ENCODE results near the gene SPRY4.
"Not testable (repeated sequence)": the region's sequence is repeated elsewhere in the genome, so short reads cannot be mapped to it uniquely, and the experiment has no call there.

SPRY4 gene

GRCh38 chr5:142295084-142295758 is 29.6 kb downstream of the SPRY4 start:
- DNase-seq (ENCODE audit: low read depth, low spot score) = no peak

DNA sequence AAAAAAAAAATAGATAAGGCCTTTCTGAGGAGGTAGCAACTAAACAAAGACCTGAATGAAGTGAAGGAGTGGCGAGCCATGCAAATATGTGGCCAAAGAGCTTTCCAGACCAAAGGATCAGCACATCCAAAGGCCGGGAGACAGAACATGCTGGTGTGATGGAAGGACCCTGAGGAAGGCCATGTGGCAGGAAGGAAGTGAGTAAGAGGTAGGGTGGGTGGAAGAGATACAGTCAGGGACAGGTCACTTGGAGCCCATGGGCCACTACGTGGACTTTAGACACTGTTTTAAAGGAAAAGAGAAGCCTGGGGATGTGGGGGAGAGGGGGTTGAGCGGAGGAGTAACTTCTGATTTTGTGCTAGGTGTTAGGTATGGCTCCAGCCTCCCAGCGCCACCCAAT is 31.3 kb downstream of the SPRY4 start:
- DNase-seq (ENCODE audit: low read depth, low spot score) = no peak

- no peak for DNase-seq (ENCODE audit: low read depth, low spot score)
Observed at GRCh38 chr5:142292808-142293207, 32.0 kb downstream of the SPRY4 start.

- no peak for DNase-seq (ENCODE audit: low read depth, low spot score)
Observed at GRCh38 chr5:142292249-142292648, 32.6 kb downstream of the SPRY4 start.

DNA sequence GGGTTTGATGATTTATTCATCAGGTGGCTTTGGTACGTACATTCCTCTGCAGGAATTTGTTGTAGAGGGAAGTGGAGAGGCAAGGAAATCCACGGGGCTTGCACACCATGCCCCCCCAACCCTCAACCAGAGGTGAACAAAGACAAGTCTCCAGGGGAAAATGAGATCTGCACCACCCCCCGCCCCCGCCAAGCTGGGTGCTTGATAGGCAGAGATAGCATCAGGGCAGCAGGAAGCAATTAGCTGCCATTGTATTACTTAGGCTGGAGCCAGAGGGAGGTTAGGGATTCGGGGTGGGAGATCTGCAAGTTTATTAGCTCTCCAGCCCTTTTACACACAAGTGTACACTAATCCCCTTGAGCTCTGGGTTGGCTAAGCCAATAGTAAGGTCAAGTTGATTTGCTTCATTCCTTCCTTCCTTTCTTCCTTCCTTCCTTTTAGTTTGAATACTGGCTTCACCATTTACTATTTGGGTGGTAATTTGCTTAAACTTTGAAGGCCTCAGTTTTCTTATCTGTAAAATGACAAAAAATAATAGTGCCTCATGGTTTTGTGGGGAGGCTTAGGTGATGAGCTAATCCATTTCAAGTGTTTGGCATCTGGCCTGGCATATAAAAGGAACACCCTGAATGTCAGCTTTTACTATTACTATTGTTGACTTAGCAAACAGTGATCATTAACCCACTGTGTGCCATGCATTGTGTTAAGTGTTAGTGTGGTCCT is 34.1 kb downstream of the SPRY4 start:
- peak; percentile 81 for DNase-seq (ENCODE audit: low read depth, low spot score)

GRCh38 chr5:142289708-142290576 is 34.9 kb downstream of the SPRY4 start:
- DNase-seq (ENCODE audit: low read depth, low spot score) = no peak

DNA sequence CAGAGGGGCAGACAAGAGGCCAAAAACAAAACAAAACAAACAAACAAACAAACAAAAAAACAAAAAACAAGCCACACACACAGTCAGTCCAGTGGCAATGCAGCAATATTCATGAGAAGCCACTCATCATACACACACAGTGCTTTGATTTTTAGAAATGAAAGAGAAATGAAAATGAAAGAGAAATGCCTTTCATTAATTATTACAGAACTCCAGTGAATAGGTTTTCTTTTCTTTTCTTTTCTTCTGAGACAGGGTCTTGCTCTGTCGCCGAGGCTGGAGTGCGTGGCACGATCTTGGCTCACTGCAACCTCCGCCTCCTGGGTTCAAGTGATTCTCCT is 36.9 kb downstream of the SPRY4 start:
- no peak for DNase-seq (ENCODE audit: low read depth, low spot score)

DNA sequence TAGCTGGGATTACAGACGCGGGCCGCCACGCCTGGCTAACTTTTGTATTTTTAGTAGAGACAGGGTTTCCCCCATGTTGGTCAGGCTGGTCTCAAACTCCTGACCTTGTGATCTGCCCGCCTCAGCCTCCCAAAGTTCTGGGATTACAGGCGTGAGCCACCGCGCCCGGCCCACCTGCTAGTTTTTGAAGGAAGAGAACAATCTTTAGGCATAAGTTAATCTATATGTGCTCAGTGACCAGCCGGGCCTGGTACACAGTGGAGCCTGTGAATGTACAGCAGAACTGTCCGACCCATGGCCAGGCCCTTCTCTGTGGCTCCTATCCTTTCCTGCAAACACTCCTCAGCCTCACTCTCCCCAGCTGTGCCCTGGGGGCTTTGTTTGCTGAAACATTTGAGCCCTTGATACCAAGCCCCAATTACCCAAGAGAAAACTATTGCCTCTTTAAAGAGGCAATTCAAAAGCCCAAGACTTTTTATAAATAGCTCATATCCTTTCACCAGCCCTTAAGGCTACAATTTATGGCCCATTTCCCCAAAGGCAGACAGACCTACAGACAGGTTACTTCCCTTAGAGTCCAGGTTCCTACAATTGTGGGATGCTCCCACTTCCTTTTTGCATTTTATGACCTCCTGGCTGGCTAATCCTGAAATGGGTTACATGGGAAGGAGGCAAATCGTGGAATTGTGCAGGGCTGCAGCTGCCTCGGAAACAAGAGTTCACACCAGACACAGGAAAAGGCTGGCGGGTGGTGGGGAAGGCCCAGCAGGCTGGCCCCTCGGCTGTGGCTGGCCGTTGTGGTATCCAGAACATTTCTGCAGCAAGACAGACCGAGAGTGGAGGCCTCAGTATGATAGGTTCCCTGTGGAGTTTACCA is 37.5 kb downstream of the SPRY4 start:
- DNase-seq (ENCODE audit: low read depth, low spot score) = peak; percentile 56

- no peak for DNase-seq (ENCODE audit: low read depth, low spot score)
Observed at GRCh38 chr5:142286111-142286510, 38.7 kb downstream of the SPRY4 start.

- DNase-seq (ENCODE audit: low read depth, low spot score) = no peak
Observed at GRCh38 chr5:142283304-142283703, 41.5 kb downstream of the SPRY4 start.

DNA sequence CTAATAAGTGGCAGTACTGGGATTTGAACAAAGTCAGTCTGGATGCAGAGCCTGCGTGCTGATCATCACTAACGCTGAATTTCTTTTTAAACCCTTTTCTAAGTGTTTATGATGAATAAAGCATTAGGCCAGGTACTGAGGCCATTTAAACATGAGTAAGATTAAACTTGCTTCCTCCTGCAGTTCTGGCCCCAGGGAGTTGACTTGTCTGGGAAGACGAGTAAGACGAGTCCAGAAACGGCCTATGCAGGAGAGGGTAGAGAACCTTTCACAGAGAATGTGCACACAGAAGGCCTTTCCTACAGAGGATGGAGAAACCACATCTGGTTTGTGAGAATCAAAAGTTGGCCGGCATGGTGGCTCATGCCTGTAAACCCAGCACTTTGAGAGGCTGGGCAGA is 42.9 kb downstream of the SPRY4 start:
- DNase-seq (ENCODE audit: low read depth, low spot score) = no peak

- no peak for DNase-seq (ENCODE audit: low read depth, low spot score)
Observed at GRCh38 chr5:142281008-142281367, 43.8 kb downstream of the SPRY4 start.

DNA sequence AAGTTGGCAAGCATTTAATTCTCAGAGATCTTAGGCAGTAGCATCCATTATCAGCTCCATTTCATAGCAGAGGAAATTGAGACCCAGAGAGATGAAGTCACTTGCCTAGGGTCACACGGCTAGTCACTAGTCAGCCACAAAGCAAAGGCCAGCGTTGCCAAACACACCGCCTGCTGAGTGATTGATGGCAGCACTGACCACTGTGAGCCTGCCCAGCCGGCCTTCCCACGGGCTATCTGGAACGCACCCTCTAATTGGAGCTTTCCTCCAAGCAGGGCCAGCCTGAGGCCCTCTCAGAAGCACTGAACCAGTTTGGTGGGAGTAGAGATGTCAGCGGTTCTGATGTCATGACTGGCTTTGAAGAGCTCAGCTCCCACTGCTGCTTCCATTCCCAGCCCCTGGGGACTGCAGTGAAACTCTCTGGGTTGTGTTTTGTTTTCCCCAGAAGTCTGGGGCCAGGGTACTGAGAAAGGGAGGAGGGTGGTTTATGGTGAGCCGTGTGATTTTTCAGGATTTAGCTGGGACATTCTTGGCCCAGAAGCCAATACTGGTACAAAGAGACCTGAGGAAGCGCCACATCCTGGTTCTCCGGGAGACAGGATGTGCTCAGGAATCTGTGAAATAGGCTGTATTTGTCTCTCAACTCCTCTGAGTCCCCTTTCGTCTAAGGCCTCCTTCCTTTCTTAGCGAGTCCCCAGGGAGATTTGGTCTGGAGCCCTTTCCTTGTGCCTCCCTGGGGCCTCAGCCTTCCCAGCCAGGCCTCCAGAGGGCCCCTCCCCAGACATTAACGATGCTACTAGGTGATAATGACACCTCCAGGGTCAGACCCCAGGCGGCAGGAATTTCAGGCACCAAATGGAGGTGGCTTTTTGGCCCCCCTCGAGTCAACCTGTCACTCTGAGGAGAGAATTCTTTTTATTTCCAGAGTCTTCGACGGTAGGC is 44.5 kb downstream of the SPRY4 start:
- peak; percentile 91 for DNase-seq (ENCODE audit: low read depth, low spot score)

DNA sequence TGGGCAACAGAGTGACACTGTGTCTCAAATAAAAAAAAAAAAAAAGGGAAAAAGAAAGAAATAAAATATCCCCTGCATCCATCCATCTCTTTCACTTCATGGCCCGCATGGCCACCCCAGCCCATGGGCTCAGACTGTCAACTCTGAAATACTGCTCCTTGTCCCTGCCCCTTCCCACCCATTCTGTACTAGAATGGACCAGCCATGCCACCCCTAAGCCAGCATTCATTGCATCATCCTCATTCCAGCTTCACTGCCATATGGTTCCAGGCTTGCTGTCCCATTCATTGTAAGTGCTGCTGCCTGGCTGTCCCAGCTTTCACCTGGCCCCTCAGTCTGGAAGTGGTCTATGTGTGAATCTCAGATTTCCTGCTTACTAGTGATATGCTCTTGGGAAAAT is 46.2 kb downstream of the SPRY4 start:
- no peak for DNase-seq (ENCODE audit: low read depth, low spot score)

DNA sequence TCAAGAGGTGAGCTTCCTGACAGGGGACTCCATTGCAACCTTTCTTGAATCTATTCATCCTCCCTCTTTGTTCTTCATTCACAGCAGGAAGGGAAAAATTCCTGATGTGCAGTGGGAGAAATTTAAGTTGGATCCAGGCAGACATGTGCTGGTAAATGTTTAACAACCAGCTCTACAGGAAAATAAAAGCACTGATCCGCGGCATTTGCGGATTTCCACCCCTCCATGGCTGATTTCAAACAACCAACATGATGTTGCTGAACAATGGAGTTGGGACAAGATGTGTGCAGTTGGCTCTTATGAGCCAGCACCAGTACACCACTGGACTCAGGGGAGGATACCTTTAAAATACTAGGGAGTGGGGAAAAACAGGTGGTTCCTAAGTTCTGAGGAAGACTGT is 47.0 kb downstream of the SPRY4 start:
- no peak for DNase-seq (ENCODE audit: low read depth, low spot score)

- no peak for DNase-seq (ENCODE audit: low read depth, low spot score)
Observed at GRCh38 chr5:142276517-142276916, 48.3 kb downstream of the SPRY4 start.

- no peak for DNase-seq (ENCODE audit: low read depth, low spot score)
Observed at GRCh38 chr5:142275496-142275895, 49.3 kb downstream of the SPRY4 start.

- not testable (repeated sequence) for DNase-seq (ENCODE audit: low read depth, low spot score)
Observed at GRCh38 chr5:142272596-142272995, 52.2 kb downstream of the SPRY4 start.

GRCh38 chr5:142264084-142264483 is 60.7 kb downstream of the SPRY4 start:
- not testable (repeated sequence) for DNase-seq (ENCODE audit: low read depth, low spot score)

DNA sequence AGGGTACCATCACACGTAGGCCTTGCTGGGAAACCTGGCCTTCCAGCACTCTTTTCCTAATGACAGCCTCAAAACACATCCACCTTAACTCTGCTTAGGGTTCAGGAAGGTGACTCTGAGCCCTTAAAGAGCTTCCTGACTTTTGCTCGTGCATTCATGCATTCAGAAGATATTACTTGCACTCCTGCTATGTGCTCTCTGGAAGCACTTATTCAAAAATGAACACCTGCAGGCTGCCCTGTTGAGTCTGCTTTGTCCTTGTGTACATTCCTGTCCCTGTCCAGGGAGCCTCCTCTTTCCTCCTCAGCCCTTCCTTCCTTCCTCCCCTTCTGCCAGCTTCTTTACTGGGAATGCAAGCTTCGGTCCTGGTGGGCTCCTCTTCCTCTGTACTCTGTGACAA is 61.5 kb downstream of the SPRY4 start:
- no peak for DNase-seq (ENCODE audit: low read depth, low spot score)

GRCh38 chr5:142262683-142263082 is 62.1 kb downstream of the SPRY4 start:
- no peak for DNase-seq (ENCODE audit: low read depth, low spot score)

Data from astrocyte of the hippocampus (primary cell).